ENCODE data around the gene AURKB.

- TF ChIP-seq CTCF (IDR thresholded peaks at IDR 0.05) = no peak
- TF ChIP-seq ZFX (IDR thresholded peaks at IDR 0.05; ENCODE audit: borderline replicate concordance) = no peak
These were observed 24.2 kb upstream of the AURKB start for GRCh38 chr17:8234361-8235270.
